ENCODE results near the gene ADPRH.
"Not testable (repeated sequence)": the region's sequence is repeated elsewhere in the genome, so short reads cannot be mapped to it uniquely, and the experiment has no call there.

ADPRH gene

DNA sequence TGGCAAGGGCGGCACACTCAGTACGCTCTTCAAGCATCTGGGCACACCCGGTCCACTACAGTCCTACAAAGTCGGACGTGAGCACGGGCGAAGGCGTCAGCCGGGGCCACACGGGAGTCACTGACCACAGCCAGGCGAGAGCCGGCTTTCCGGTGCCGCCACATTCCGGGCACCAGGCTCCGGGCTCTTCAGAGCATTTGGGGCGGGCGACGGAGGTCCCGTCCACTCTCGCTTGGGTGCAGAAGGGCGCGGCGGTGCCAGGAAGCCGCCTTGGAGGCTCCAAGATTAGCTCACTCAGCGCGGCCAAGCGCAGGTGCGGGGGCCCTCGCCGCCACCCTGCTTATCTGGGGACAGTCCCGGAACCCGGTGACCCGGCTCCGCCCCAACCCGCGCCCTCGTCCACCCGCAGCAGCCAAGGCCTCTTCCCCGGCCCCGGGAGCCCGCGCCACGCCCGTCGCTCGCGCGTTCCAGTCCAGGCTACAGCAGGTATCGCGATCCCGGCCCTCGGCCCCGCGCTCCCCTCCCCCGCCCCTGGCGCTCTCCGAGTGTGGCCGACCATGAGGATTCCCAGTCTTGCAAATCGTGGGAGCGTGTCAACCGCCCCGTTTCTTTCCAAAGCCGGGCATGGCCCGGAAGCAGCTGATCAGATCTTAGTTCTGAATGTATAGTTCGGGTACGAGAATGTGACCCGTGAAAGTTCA lies at the start of gene ADPRH:
ADPRH (plus strand) TSS at position 127 of the 701 bp plus-strand sequence. CDS start 2,678 bp downstream, outside the sequence.
- DNase-seq (peak; percentile 46 to 69), ATAC-seq (peak; percentile 90)
- Mint-ChIP-seq H3K4me3 (peak within 1 kb of the TSS; percentile 90 to 96), H3K4me1 (peaks cover 27% of the 10 kb centered on the region), H3K9me3 (no peaks in the 10 kb centered on the region), H3K27me3 (peaks cover 9% of the 10 kb centered on the region), H3K27ac (peak within 1 kb of the TSS; percentile 94 to 97)

DNA sequence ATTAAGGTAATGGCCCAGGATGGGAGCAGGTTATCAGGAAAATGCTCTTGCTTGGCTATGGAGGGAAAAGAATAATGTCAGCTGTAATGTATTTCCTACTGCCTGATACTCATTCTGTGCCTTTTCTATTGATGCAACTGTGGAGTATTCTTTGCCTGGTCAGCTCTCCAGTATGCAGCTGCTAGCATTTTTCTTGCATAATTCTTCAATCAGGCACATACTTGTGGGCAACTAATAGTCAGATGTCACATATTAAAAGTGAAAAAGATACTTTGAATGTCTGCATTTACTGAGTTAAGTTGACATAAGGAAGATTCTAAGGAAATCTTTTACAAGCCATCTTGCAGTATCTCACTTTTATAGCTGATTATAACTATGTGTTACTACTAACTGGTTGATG lies 49.4 kb upstream of the ADPRH start:
- H3K27ac Mint-ChIP-seq, result no peak overlapping the region
- H3K27me3 Mint-ChIP-seq, result no peaks in the 10 kb centered on the region
- no peak for DNase-seq
- H3K4me1 Mint-ChIP-seq, result no peaks in the 10 kb centered on the region
- ATAC-seq, result no peak
- no peaks in the 10 kb centered on the region for H3K9me3 Mint-ChIP-seq
- H3K4me3 Mint-ChIP-seq, result no peak overlapping the region

DNA sequence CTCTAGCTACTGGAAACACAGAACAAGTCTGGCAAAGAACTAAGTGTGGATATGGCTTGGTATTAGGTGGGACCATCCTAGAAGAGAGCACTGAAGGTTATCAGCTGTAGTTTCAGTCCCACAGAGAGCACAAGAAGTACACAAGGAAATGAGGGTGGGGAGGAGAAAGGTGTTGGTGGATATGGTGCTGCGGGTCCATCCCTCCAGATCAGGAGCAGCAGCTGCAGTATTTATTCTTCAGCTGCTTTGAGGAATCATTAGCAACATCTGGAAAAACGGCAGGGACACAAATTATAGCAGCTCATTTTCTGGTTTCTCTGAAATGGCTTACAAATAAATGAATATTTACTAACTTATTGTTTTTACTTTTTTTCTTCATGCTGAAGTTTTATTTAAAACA lies 48.8 kb upstream of the ADPRH start:
- Mint-ChIP-seq H3K27ac (no peak overlapping the region), H3K4me3 (no peak overlapping the region), H3K9me3 (no peaks in the 10 kb centered on the region), H3K27me3 (no peaks in the 10 kb centered on the region), H3K4me1 (no peaks in the 10 kb centered on the region)
- ATAC-seq (no peak), DNase-seq (no peak)

DNA sequence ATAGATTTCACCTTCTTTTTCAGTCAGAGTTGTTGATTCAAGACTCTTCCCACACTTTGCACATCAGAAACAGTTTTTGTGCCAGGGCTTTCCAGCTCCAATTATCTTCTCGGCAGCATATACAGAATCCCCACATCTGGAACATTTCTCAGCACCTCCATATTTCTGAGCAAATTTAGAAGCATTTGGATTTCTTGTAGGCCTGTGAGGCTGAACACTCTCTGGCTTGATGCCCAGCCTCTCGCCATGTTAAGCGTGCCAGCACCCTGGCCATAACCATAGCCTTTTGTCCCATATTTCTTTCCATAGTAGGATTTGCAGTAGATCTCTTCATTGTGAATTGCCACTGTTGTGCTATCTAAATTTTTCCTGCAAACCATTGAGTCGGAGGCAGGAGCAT lies 48.1 kb upstream of the ADPRH start:
- no peak overlapping the region for H3K27ac Mint-ChIP-seq
- H3K9me3 Mint-ChIP-seq, result no peaks in the 10 kb centered on the region
- no peaks in the 10 kb centered on the region for H3K4me1 Mint-ChIP-seq
- ATAC-seq (no peak), DNase-seq (no peak)
- H3K4me3 Mint-ChIP-seq, result no peak overlapping the region
- no peaks in the 10 kb centered on the region for H3K27me3 Mint-ChIP-seq

DNA sequence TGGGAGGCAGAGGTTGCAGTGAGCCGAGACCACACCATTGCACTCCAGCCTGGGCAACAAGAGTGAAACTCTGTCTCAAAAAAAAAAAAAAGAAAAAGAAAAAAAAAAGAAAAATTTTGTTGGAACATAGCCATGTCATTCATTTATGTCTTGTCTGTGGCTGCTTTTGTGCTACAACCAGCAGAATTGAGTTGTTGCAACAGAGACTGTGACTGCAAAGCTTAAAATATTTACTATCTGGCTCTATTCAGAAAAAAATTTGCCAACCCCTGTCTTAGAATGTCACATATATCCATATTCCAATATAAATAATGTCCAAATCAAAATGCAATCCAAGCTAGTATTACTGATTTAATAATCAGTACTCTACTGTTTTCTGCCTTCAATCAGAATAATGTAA lies 45.0 kb upstream of the ADPRH start:
- no peak overlapping the region for H3K4me3 Mint-ChIP-seq
- ATAC-seq (no peak), DNase-seq (no peak)
- no peaks in the 10 kb centered on the region for H3K9me3 Mint-ChIP-seq
- peaks cover 1% of the 10 kb centered on the region for H3K4me1 Mint-ChIP-seq
- H3K27ac Mint-ChIP-seq, result no peak overlapping the region
- H3K27me3 Mint-ChIP-seq, result no peaks in the 10 kb centered on the region

DNA sequence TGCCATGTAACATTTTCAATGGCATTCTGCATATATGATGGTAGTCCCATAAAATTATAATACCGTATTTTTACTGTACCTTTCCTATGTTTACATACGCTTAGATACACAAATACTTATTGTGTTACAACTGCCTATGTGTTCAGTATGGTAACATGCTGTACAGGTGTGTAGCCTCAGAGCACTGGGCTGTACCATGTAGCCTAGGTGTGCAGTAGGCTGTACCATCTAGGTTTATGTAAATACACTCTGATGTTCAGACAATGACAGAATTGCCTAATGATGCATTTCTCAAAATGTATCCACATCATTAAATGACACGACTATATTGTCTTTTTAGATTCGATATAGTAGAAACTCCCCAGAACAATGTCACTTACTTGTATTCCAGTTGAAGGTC lies 42.5 kb upstream of the ADPRH start:
- DNase-seq (no peak), ATAC-seq (no peak)
- H3K27me3 Mint-ChIP-seq, result no peaks in the 10 kb centered on the region
- no peaks in the 10 kb centered on the region for H3K9me3 Mint-ChIP-seq
- no peak overlapping the region for H3K27ac Mint-ChIP-seq
- no peak overlapping the region for H3K4me3 Mint-ChIP-seq
- H3K4me1 Mint-ChIP-seq, result peaks cover 11% of the 10 kb centered on the region

GRCh38 chr3:119538772-119539171 lies 40.5 kb upstream of the ADPRH start:
- no peaks in the 10 kb centered on the region for H3K27me3 Mint-ChIP-seq
- peaks cover 18% of the 10 kb centered on the region for H3K4me1 Mint-ChIP-seq
- no peak overlapping the region for H3K4me3 Mint-ChIP-seq
- H3K27ac Mint-ChIP-seq, result no peak overlapping the region
- ATAC-seq, result no peak
- DNase-seq, result no peak
- no peaks in the 10 kb centered on the region for H3K9me3 Mint-ChIP-seq

DNA sequence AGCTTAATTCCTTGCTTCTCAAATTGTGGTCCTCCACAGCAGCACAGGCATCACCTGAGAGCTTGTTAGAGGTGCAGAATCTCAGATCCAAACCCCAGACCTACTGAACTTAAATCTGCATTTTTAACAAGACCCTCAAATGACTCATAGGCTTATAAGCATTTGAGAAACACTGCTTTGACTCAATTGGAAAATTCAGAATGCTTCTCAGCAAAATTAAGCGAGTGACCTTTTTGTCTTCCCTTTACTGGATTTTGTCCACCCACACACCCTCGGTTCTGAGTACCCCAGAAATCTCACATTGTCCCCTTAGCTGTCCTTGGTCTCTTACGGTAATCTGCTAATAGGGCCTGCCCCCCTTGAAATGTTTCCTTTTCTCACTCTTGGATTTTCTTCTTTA lies 37.7 kb upstream of the ADPRH start:
- H3K9me3 Mint-ChIP-seq, result no peaks in the 10 kb centered on the region
- DNase-seq, result no peak
- H3K27ac Mint-ChIP-seq, result no peak overlapping the region
- H3K4me1 Mint-ChIP-seq, result peaks cover 18% of the 10 kb centered on the region
- peak overlapping the region in 1 of 2 donors; percentile 3 for H3K4me3 Mint-ChIP-seq
- ATAC-seq, result peak; percentile 37
- H3K27me3 Mint-ChIP-seq, result no peaks in the 10 kb centered on the region

- no peak for DNase-seq
- no peaks in the 10 kb centered on the region for H3K9me3 Mint-ChIP-seq
- no peak overlapping the region for H3K27ac Mint-ChIP-seq
- no peak for ATAC-seq
- no peaks in the 10 kb centered on the region for H3K27me3 Mint-ChIP-seq
- H3K4me3 Mint-ChIP-seq, result peak overlapping the region in 1 of 2 donors; percentile 3
- H3K4me1 Mint-ChIP-seq, result peaks cover 18% of the 10 kb centered on the region
These were observed 37.0 kb upstream of the ADPRH start for GRCh38 chr3:119542168-119542767.

DNA sequence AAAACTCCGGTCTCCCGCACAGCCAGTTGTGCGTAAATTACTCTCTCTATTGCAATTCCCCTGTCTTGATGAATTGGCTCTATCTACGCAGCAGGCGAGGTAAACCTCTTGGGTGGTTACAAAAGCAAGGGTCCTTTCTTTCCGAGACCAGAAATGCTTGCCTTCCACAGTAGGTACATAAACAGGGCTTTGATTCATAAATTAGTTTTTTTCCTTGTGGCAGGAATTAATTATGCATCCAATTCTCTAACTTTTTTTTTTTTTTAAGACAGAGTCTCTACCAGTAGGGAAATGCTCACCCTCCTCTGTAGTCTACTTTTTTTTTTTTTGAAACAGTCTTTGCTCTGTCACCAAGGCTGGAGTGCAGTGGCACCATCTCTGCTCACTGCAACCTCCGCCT lies 36.1 kb upstream of the ADPRH start:
- Mint-ChIP-seq H3K4me3 (no peak overlapping the region), H3K4me1 (peaks cover 18% of the 10 kb centered on the region), H3K27ac (peak overlapping the region in 1 of 2 donors; percentile 10), H3K9me3 (no peaks in the 10 kb centered on the region), H3K27me3 (no peaks in the 10 kb centered on the region)
- ATAC-seq (no peak), DNase-seq (no peak)

DNA sequence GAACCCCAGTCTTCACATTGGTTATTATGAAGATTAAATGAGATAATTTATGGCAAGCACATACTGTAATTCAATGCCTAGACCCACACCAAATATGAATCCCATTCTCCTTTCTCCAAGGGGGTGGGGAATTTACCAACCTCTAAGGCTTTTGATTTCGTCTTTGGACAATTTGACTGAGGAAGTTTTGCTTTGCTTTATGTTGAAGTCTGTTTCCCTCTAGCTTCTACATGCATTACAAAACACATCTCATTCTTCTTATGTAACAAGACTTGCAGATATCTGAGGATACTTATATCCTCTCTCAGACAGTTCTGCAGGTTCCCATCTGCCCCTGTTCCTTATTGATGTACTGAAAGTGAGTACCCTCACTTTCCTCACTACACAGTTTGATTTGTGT lies 32.1 kb upstream of the ADPRH start:
- Mint-ChIP-seq H3K4me3 (no peak overlapping the region), H3K9me3 (no peaks in the 10 kb centered on the region), H3K27me3 (no peaks in the 10 kb centered on the region), H3K27ac (no peak overlapping the region), H3K4me1 (peaks cover 7% of the 10 kb centered on the region)
- DNase-seq (no peak), ATAC-seq (no peak)

GRCh38 chr3:119548341-119548740 lies 31.0 kb upstream of the ADPRH start:
- H3K9me3 Mint-ChIP-seq, result no peaks in the 10 kb centered on the region
- H3K27ac Mint-ChIP-seq, result no peak overlapping the region
- DNase-seq, result no peak
- no peak overlapping the region for H3K4me3 Mint-ChIP-seq
- peaks cover 4% of the 10 kb centered on the region for H3K4me1 Mint-ChIP-seq
- no peak for ATAC-seq
- H3K27me3 Mint-ChIP-seq, result no peaks in the 10 kb centered on the region

GRCh38 chr3:119550192-119550910 lies 28.9 kb upstream of the ADPRH start:
- H3K4me3 Mint-ChIP-seq, result no peak overlapping the region
- ATAC-seq (no peak), DNase-seq (no peak)
- no peak overlapping the region for H3K27ac Mint-ChIP-seq
- peaks cover 14% of the 10 kb centered on the region for H3K4me1 Mint-ChIP-seq
- no peaks in the 10 kb centered on the region for H3K9me3 Mint-ChIP-seq
- H3K27me3 Mint-ChIP-seq, result peaks cover 1% of the 10 kb centered on the region

DNA sequence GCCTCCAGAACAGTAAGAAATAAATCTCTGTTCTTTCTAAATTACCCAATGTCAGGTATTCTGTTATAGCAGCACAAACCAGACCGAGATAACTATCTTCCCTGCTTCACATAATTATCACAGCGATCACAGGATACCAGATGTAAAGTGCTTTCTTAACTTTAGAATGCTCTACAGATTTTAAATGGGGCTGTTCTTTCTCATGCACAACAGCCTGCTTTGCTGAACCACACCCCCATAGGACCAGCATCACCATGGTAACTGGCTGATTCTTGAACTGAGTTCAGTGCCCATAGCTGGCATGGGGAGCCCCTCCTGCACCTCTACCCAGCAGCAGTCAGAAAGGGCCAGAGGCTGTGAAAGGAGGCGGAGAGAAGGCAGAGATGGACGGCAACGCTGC lies 27.7 kb upstream of the ADPRH start:
- DNase-seq (no peak), ATAC-seq (no peak)
- H3K4me3 Mint-ChIP-seq, result no peak overlapping the region
- H3K27ac Mint-ChIP-seq, result no peak overlapping the region
- no peaks in the 10 kb centered on the region for H3K9me3 Mint-ChIP-seq
- peaks cover 14% of the 10 kb centered on the region for H3K27me3 Mint-ChIP-seq
- H3K4me1 Mint-ChIP-seq, result peaks cover 26% of the 10 kb centered on the region

DNA sequence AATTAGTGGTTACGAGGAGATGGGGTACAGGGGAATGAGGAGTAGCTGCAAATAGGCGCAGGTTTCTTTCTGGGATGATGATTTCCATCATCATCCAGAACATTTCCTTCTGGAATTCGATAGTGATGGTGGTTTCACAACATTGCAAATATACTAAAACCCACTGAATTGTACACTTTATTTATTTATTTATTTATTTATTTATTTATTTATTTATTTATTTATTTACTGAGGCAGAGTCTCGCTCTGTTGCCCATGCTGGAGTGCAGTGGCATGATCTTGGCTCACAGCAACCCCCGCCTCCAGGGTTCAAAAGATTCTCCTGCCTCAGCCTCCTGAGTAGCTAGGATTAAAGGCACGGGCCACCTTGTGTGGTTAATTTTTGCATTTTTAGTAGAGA lies 26.4 kb upstream of the ADPRH start:
- not testable (repeated sequence) for DNase-seq, H3K9me3 Mint-ChIP-seq, H3K4me3 Mint-ChIP-seq, ATAC-seq, H3K27ac Mint-ChIP-seq
- H3K27me3 Mint-ChIP-seq, result peaks cover 17% of the 10 kb centered on the region
- H3K4me1 Mint-ChIP-seq, result peaks cover 39% of the 10 kb centered on the region

- DNase-seq (no peak), ATAC-seq (no peak)
- Mint-ChIP-seq H3K4me3 (no peak overlapping the region), H3K27me3 (peaks cover 17% of the 10 kb centered on the region), H3K4me1 (peaks cover 45% of the 10 kb centered on the region), H3K9me3 (no peaks in the 10 kb centered on the region), H3K27ac (no peak overlapping the region)
These were observed 25.4 kb upstream of the ADPRH start for GRCh38 chr3:119553823-119554415.

All from stimulated activated naive CD8-positive, alpha-beta T cell treated with anti-CD3 and anti-CD28 coated beads, Interleukin-15, amount 100 ng/mL, for 72 hours (primary cell).